ENCODE measurements around the gene ABCA7. TPM values are rescaled to one million over a fixed set of nuclear protein-coding genes. Genes with fewer than 3 reads are reported as not detected.

ABCA7 gene
- total and polyA plus RNA-seq, 7 donors, result 1.8 to 25.1 (median 9.9) TPM

DNA sequence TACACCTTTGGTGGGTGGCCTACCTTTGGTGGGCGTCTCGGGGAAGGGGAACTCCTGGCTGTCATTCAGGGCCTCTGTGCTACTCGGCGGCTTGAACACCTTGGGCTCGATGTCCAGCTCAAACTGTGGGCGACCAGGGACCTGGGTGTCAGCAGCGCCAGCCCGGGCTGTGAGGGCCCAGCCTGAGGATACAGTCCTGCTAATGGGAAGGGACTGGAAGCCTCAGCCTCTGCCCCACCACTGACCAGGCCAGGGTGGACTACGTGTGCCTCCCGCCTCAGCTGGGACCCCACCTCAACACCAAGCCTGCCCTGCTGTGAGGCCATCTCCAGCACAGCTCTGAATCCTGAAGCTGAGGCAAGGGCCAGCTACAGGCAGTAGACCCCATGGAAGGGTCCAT, 26.7 kb upstream of the ABCA7 start:
- Histone ChIP-seq H3K4me1 (peaks cover 0 to 55% (median 36%) of the 10 kb centered on the region in 4 donors), H3K27ac (no peak overlapping the region)

DNA sequence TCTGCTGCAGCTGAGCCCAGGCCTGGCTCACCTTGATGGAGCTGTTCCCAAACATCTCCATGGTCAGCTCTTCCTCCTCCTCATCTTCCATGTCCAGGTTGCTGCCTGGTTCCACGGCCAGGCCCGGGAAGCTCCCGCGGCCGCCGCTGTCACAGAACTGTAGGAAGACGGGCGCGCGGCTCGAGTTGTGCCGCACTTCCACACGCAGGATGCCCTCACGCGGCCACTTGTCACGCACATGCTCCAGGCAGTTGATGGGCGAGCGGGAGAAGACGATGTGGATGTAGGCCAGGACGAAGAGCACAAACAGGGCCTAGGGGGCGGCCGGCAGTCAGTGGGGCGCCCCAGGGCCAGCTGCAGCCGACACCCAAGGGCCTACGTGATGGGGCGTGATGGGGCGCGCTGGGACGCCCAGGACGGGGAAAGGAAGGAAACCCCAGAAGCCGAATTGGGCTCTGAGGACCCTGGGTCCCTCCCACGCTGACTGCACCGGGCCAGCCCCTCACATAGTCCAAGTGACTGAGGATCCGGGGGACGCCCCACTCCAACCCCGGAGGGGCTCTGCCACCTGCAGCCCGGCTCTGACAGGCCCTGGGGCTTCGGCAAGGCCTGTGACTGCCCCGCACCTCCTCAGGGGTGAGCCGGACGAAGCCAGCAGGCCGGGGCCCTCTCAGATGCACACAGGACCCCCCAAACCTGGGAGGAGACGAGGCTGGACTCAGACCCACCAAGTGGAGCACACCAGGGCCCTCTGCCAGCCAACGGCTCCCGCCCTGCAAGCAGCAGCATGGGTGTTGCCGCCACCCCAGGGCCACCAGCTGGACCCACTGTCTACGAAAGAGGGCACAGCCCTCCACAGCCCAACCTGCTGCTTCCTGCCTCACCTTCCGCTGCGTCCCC, 25.5 kb upstream of the ABCA7 start:
- no peak for TF ChIP-seq POLR2A (IDR thresholded peaks at IDR 0.05)
- no peak for TF ChIP-seq EP300 (IDR thresholded peaks at IDR 0.05)
- no peak for TF ChIP-seq POLR2AphosphoS5 (IDR thresholded peaks at IDR 0.05)
- TF ChIP-seq, protein P1, sequence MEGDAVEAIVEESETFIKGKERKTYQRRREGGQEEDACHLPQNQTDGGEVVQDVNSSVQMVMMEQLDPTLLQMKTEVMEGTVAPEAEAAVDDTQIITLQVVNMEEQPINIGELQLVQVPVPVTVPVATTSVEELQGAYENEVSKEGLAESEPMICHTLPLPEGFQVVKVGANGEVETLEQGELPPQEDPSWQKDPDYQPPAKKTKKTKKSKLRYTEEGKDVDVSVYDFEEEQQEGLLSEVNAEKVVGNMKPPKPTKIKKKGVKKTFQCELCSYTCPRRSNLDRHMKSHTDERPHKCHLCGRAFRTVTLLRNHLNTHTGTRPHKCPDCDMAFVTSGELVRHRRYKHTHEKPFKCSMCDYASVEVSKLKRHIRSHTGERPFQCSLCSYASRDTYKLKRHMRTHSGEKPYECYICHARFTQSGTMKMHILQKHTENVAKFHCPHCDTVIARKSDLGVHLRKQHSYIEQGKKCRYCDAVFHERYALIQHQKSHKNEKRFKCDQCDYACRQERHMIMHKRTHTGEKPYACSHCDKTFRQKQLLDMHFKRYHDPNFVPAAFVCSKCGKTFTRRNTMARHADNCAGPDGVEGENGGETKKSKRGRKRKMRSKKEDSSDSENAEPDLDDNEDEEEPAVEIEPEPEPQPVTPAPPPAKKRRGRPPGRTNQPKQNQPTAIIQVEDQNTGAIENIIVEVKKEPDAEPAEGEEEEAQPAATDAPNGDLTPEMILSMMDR (IDR thresholded peaks at IDR 0.05), result no peak
- peaks cover 0 to 67% (median 48%) of the 10 kb centered on the region in 4 donors for H3K4me1 ChIP-seq
- peaks cover 35 to 52% (median 46%) of the 10 kb centered on the region in 4 donors for H3K36me3 ChIP-seq
- intact Hi-C loops (cut with DNase I), result no loop called here
- no peak overlapping the region for H3K27ac ChIP-seq
- no peaks in the 10 kb centered on the region for H3K9me3 ChIP-seq
- no peak for DNase-seq
- H3K27me3 ChIP-seq, result no peaks in the 10 kb centered on the region
- 94 to 96% methylated on average over 49 of the region's 49 CpGs for WGBS, 2 donors
- H3K4me3 ChIP-seq, result no peak overlapping the region

More for the DNA sequence above, 26.7 kb upstream of the ABCA7 start:
- Histone ChIP-seq H3K27me3 (no peaks in the 10 kb centered on the region), H3K4me3 (no peak overlapping the region), H3K9me3 (no peaks in the 10 kb centered on the region), H3K36me3 (peaks cover 35 to 55% (median 46%) of the 10 kb centered on the region in 4 donors)
- TF ChIP-seq POLR2AphosphoS5 (IDR thresholded peaks at IDR 0.05), result no peak
- no peak for TF ChIP-seq EP300 (IDR thresholded peaks at IDR 0.05)
- TF ChIP-seq, protein P1 (IDR thresholded peaks at IDR 0.05), result no peak
- no peak for TF ChIP-seq POLR2A (IDR thresholded peaks at IDR 0.05)
- 94 to 95% methylated on average over 10 of the region's 10 CpGs for WGBS, 2 donors
- intact Hi-C loops (cut with DNase I), result no loop called here
- no peak for DNase-seq

DNA sequence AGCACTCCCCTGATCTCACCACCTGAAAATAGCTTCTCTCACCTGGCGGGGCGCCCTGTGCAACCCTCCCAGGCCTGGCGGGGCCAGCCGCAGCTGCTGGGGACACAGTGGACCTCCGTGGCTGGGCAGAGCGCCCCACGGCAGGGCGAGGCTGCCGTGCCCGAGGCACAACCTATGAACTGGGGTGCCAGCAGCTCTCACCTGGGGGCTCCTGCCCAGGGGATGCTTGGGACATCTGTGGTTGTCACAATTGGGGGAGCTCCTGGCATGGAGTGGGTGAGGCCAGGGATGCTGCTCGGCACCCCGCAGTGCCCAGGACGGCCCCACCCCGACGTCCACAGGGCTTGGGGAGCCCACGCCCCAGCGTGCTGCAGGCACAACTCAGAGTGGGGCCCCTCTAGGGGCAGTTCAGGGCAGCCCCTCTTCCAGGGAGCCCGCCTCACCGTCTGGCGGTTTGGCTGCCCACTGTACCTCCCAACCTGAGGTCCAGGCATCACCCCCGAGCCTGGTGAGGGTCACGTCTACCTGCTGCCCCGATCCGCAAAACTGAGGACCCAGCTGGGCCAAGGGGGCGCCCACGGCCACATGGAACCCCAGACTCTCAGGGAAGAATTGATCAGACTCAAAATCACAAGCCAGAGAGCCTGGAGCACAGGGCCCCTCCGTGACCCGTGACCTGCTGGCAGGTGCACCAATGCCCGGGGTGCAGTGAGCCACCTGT, 24.7 kb upstream of the ABCA7 start:
- no peaks in the 10 kb centered on the region for H3K9me3 ChIP-seq
- WGBS, 2 donors, result 86 to 91% methylated on average over 29 of the region's 29 CpGs
- H3K27me3 ChIP-seq, result no peaks in the 10 kb centered on the region
- DNase-seq, result no peak
- H3K36me3 ChIP-seq, result peaks cover 31 to 44% (median 40%) of the 10 kb centered on the region in 4 donors
- intact Hi-C loops (cut with DNase I), result no loop called here
- no peak overlapping the region for H3K4me3 ChIP-seq
- H3K27ac ChIP-seq, result peak overlapping the region in 1 of 4 donors; percentile 66
- TF ChIP-seq POLR2AphosphoS5 (IDR thresholded peaks at IDR 0.05) (no peak), POLR2A (IDR thresholded peaks at IDR 0.05) (no peak), EP300 (IDR thresholded peaks at IDR 0.05) (no peak)
- TF ChIP-seq, protein P1 (IDR thresholded peaks at IDR 0.05), result no peak
- peaks cover 0 to 65% (median 55%) of the 10 kb centered on the region in 4 donors for H3K4me1 ChIP-seq

DNA sequence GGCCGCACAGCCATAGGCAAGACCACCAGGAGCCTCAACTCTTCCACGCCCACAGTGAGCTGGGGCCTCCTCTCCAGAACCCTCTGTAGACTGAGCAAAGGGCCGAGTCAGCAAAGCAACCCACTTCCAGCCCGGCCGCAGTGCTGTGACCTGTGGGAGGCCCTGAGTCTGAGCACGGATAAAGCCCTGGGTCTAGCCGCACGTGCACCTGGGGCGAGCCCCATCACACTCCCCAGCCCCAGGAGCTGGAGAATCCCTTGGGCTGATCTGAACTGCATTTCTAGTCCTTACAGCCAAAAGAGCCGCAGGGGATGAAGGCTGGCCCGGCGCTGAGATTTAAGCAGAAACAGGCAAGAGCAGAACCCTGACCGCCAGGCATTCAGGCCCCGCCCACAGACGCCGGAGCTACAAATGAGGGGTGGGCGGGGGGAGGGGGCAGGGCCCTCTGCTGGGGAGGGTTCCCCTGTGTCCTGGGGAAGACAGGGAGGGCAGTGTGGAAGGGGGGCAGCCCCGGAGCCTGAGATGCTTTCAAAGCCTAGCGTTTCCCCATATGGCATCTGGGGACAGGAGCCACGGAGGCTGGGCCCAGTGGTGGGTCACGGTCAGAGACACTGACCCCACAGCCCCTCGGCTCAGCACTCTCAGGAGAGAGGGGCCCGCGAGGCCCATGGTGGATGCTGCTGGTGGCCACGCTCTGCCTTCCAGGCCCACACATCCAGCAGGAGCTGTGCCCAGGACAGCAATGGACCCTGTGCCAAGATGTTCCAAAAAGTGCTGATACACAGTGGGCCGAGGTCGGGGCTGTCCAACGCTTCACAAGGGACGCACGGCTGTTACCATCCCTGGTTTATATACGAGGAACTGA, 23.9 kb upstream of the ABCA7 start:
- no peak for DNase-seq
- Histone ChIP-seq H3K36me3 (peaks cover 23 to 36% (median 32%) of the 10 kb centered on the region in 4 donors), H3K4me1 (peaks cover 0 to 62% (median 56%) of the 10 kb centered on the region in 4 donors), H3K27me3 (no peaks in the 10 kb centered on the region), H3K27ac (peak overlapping the region in 3 of 4 donors; percentile 15 to 66 (median 58)), H3K4me3 (no peak overlapping the region), H3K9me3 (no peaks in the 10 kb centered on the region)
- TF ChIP-seq EP300 (IDR thresholded peaks at IDR 0.05), result no peak
- TF ChIP-seq POLR2A (IDR thresholded peaks at IDR 0.05), result no peak
- no peak for TF ChIP-seq POLR2AphosphoS5 (IDR thresholded peaks at IDR 0.05)
- TF ChIP-seq, protein P1 (IDR thresholded peaks at IDR 0.05), result no peak
- 75 to 77% methylated on average over 31 of the region's 31 CpGs for WGBS, 2 donors
- intact Hi-C loops (cut with DNase I), result no loop called here

Measured in sigmoid colon (tissue), 7 donors.